BLaER1 (cell line): ENCODE measurements around the gene PTH2.
"Not testable (repeated sequence)": the region's sequence is repeated elsewhere in the genome, so short reads cannot be mapped to it uniquely, and the experiment has no call there.

ENCODE experiments used
- H3K27ac ChIP-seq: shearing (Covaris generic); formaldehyde crosslinking; 2 replicates; pipeline ENCODE4 v1.8.1; 2022
- H3K27me3 ChIP-seq: shearing (Covaris generic); formaldehyde crosslinking; 2 replicates; pipeline ENCODE4 v1.8.1; 2022
- H3K36me3 ChIP-seq: shearing (Covaris generic); formaldehyde crosslinking; 2 replicates; pipeline ENCODE4 v1.8.1; 2022
- H3K4me1 ChIP-seq: shearing (Covaris generic); formaldehyde crosslinking; 2 replicates; pipeline ENCODE4 v1.8.1; 2022
- H3K4me2 ChIP-seq: shearing (Covaris generic); formaldehyde crosslinking; 2 replicates; pipeline ENCODE4 v1.8.1; 2022
- H3K4me3 ChIP-seq: shearing (Covaris generic); formaldehyde crosslinking; 2 replicates; pipeline ENCODE4 v1.8.1; 2022
- H3K9ac ChIP-seq: shearing (Covaris generic); formaldehyde crosslinking; 2 replicates; pipeline ENCODE4 v1.8.1; 2022
- H3K9me3 ChIP-seq: shearing (Covaris generic); formaldehyde crosslinking; 2 replicates; pipeline ENCODE4 v1.8.1; 2022
- H4K20me1 ChIP-seq: shearing (Covaris generic); formaldehyde crosslinking; 2 replicates; pipeline ENCODE4 v1.8.1; 2022
- Cebpa-rat ChIP-seq: shearing (Covaris generic); IDR thresholded peaks from 2 replicates; pipeline ENCODE4 v1.8.1; 2022

PTH2 gene

GRCh38 chr19:49390131-49390928 is 32.9 kb downstream of the PTH2 start:
- Histone ChIP-seq H3K9me3 (no peaks in the 10 kb centered on the region), H3K27ac (no peak overlapping the region), H3K4me3 (no peak overlapping the region), H3K27me3 (peaks cover 5% of the 10 kb centered on the region; the same call in 1 of the 2 replicates), H3K9ac (no peak overlapping the region), H4K20me1 (no peaks in the 10 kb centered on the region), H3K4me2 (peak overlapping the region; percentile 44; the same call in 1 of the 2 replicates), H3K4me1 (peaks cover 64% of the 10 kb centered on the region), H3K36me3 (no peaks in the 10 kb centered on the region)
- TF ChIP-seq Cebpa-rat = no peak

- TF ChIP-seq Cebpa-rat = no peak
- H3K4me2 ChIP-seq = no peak overlapping the region
- no peak overlapping the region for H3K9ac ChIP-seq
- no peaks in the 10 kb centered on the region for H3K9me3 ChIP-seq
- peaks cover 5% of the 10 kb centered on the region; the same call in 1 of the 2 replicates for H3K27me3 ChIP-seq
- no peaks in the 10 kb centered on the region for H3K36me3 ChIP-seq
- no peaks in the 10 kb centered on the region for H4K20me1 ChIP-seq
- no peak overlapping the region for H3K27ac ChIP-seq
- no peak overlapping the region for H3K4me3 ChIP-seq
- H3K4me1 ChIP-seq = peaks cover 63% of the 10 kb centered on the region
Measured at GRCh38 chr19:49389406-49389805, 33.8 kb downstream of the PTH2 start.

- H3K4me2 ChIP-seq = peak within 1 kb of the TSS; percentile 63
- H3K9ac ChIP-seq = no peak within 1 kb of the TSS
- no peaks in the 10 kb centered on the region for H4K20me1 ChIP-seq
- H3K27me3 ChIP-seq = peaks cover 5% of the 10 kb centered on the region; the same call in 1 of the 2 replicates
- no peak for TF ChIP-seq Cebpa-rat
- no peak within 1 kb of the TSS for H3K4me3 ChIP-seq
- H3K9me3 ChIP-seq = peaks cover 8% of the 10 kb centered on the region
- H3K4me1 ChIP-seq = peaks cover 53% of the 10 kb centered on the region
- H3K27ac ChIP-seq = no peak within 1 kb of the TSS
- no peaks in the 10 kb centered on the region for H3K36me3 ChIP-seq
Measured at GRCh38 chr19:49387936-49388372, 35.3 kb downstream of the PTH2 start, which contains the start of gene KASH5. Gene KASH5, plus strand, starts transcription at chr19:49388249. Its CDS starts 2,635 bp downstream, at chr19:49390884.

- Histone ChIP-seq H3K9ac (no peak overlapping the region), H3K27me3 (no peaks in the 10 kb centered on the region), H3K9me3 (peaks cover 23% of the 10 kb centered on the region), H3K4me2 (no peak overlapping the region), H4K20me1 (no peaks in the 10 kb centered on the region), H3K4me1 (peaks cover 34% of the 10 kb centered on the region), H3K36me3 (no peaks in the 10 kb centered on the region), H3K27ac (no peak overlapping the region), H3K4me3 (no peak overlapping the region)
- no peak for TF ChIP-seq Cebpa-rat
Measured at GRCh38 chr19:49383599-49383998, 39.6 kb downstream of the PTH2 start.

- Histone ChIP-seq H3K27ac (no peak overlapping the region), H3K4me1 (peaks cover 31% of the 10 kb centered on the region), H4K20me1 (no peaks in the 10 kb centered on the region), H3K36me3 (no peaks in the 10 kb centered on the region), H3K9ac (no peak overlapping the region), H3K4me3 (no peak overlapping the region), H3K4me2 (no peak overlapping the region), H3K9me3 (peaks cover 23% of the 10 kb centered on the region), H3K27me3 (no peaks in the 10 kb centered on the region)
- no peak for TF ChIP-seq Cebpa-rat
Measured at GRCh38 chr19:49382639-49383038, 40.6 kb downstream of the PTH2 start.

- no peak for TF ChIP-seq Cebpa-rat
- no peak overlapping the region for H3K4me3 ChIP-seq
- no peak overlapping the region for H3K9ac ChIP-seq
- peaks cover 23% of the 10 kb centered on the region for H3K9me3 ChIP-seq
- no peaks in the 10 kb centered on the region for H4K20me1 ChIP-seq
- no peak overlapping the region for H3K27ac ChIP-seq
- H3K36me3 ChIP-seq = no peaks in the 10 kb centered on the region
- no peaks in the 10 kb centered on the region for H3K27me3 ChIP-seq
- peaks cover 24% of the 10 kb centered on the region for H3K4me1 ChIP-seq
- H3K4me2 ChIP-seq = 0 out of 2 replicates have a peak overlapping the region, but pooled peaks have one; percentile 31
Measured at GRCh38 chr19:49380391-49380790, 42.9 kb downstream of the PTH2 start.

GRCh38 chr19:49378512-49378911 is 44.7 kb downstream of the PTH2 start:
- TF ChIP-seq Cebpa-rat = no peak
- Histone ChIP-seq H3K9me3 (peaks cover 21% of the 10 kb centered on the region), H3K4me2 (peak overlapping the region; percentile 6; the same call in 1 of the 2 replicates), H3K4me3 (no peak overlapping the region), H4K20me1 (no peaks in the 10 kb centered on the region), H3K36me3 (no peaks in the 10 kb centered on the region), H3K4me1 (peaks cover 37% of the 10 kb centered on the region), H3K9ac (no peak overlapping the region), H3K27ac (no peak overlapping the region), H3K27me3 (no peaks in the 10 kb centered on the region)

GRCh38 chr19:49374665-49375434 is 48.4 kb downstream of the PTH2 start:
- Histone ChIP-seq H3K9me3 (peaks cover 13% of the 10 kb centered on the region), H4K20me1 (no peaks in the 10 kb centered on the region), H3K4me1 (peaks cover 38% of the 10 kb centered on the region), H3K36me3 (no peaks in the 10 kb centered on the region), H3K27ac (no peak overlapping the region), H3K4me2 (peak overlapping the region; percentile 77; the same call in 1 of the 2 replicates), H3K27me3 (no peaks in the 10 kb centered on the region), H3K4me3 (no peak overlapping the region), H3K9ac (no peak overlapping the region)
- TF ChIP-seq Cebpa-rat = no peak

- peaks cover 21% of the 10 kb centered on the region for H3K4me1 ChIP-seq
- H4K20me1 ChIP-seq, H3K27ac ChIP-seq: not testable (repeated sequence)
Measured at GRCh38 chr19:49373174-49373573, 50.1 kb downstream of the PTH2 start.

More at GRCh38 chr19:49373174-49373573, 50.1 kb downstream of the PTH2 start:
- H3K4me2 ChIP-seq = peak overlapping the region; percentile 77
- not testable (repeated sequence) for H3K9ac ChIP-seq, H3K36me3 ChIP-seq, H3K4me3 ChIP-seq, H3K27me3 ChIP-seq
- H3K9me3 ChIP-seq = peaks cover 30% of the 10 kb centered on the region
